NCI-H1105 (cell line): ENCODE results near the gene WDR72.
"Not testable (repeated sequence)": the region's sequence is repeated elsewhere in the genome, so short reads cannot be mapped to it uniquely, and the experiment has no call there.

Experiments
- DNase-seq: peaks from one replicate; lab custom pipeline; 2025; lab: John Stamatoyannopoulos, UW

The WDR72 gene

DNA sequence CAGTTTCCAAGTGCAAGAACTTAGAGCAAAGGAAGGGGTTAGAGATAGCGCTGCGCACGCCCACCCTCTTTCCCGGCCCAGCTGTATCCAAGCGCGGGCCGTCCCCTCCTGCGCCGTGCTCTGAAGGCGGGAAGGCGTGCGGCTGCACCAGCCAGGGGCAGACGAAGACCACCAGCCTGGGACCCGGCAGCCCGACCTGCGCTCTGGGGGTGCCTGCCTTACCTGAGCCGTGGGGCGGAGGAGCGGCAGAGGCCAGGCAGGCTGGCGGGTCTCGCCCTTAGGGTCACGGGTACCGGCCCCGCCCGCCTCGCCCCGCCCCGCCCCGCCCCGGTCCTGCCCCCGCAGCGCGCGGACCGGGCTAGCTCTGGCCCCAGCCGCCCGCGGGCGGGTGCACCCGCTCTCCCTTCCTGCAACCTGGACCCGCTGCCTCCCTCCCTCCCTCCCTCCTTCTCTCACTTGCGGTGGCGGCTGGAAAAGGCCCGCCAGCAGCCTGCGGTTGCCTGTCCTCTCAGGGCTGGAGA is at the start of gene WDR72:
WDR72 (minus strand) TSS at position 253 of the 521 bp plus-strand sequence. CDS start 26,514 bp downstream, outside the sequence.
- DNase-seq = no peak

DNA sequence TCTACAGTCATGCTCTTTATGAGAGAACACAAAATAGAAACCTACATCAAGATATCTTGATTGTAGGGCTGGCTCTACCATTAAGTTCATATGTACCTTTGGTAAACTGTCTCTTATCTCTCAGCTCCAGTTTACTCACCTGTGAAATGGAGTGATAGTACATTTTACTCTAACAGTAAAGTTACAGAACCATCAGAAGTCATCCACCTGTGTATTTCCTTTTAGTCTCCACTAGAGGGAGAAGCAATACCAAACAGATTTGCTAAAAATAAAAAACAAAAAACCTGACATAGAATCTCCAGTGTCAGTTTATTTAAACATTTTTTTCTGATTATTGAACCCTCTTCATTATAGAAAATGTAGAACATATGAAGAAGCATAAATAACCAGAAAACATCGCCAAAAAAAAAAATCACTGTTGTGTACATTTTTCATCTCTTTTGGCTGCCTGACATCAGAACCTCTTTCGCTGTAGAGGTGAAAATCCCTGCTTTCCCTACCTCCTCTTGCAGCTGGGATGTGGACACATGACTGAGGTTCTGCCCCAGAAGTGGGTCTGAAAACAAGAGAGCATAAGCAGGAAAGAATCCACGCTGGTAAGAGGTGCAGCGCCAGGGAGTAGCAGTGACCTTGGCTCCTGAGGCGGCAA is 48.7 kb upstream of the WDR72 start:
- DNase-seq = no peak

DNA sequence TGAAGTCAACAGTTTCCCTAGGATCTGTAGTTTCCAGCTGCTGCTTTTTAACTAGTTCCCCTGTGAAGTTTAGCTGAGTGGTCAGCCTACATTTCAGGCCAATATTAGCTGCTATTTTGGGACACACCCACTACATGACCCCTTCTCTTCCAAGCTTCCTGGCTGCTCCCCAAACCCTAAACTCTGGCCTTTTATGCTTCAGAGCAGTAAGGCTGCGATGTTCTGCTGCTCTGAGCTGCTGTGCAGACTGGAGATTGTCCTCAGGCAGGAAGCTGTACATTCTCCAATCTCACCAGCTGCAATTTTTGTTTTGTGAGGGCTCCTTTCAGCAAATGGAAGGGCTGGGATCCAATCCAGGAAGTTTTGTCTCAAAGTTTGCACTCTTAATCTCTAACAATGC is 48.0 kb upstream of the WDR72 start:
- no peak for DNase-seq

DNA sequence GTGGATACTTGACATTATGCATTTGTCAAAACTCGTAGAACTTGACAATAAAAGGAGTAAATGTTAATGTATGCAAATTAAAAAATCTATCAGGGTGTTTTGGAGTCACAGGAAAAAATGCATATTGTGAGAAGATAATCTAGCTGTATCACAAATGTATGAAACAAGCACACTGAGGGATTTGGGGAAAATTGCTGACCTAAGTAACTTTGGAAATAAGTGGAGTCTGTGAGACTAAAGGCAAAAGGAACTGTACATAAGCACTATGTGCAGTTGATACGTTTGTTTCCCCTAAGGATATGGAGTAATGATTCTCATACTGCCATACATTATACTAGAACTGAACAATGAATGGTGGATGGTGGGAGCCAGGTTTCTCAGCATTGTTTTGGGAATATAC is 43.2 kb upstream of the WDR72 start:
- DNase-seq = no peak

DNA sequence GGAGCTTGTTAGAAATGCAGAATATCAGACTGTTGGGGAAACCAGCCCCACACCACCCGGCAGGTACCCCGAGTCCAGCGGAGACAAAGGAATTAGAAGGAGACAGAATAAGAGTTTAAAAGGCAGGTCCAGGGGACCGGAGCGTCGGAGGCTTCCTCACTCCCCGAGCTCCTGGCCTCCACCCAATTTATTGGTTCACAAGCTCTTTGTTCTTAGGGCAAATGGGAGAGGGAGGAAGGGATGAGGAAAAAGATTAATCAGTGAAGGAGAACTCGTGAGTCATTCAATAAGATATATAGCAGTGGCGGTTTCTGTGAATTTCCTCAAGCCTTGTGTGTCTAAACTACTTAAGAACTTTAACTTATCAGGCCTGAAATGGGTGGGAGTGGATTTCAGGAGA is 32.1 kb upstream of the WDR72 start:
- no peak for DNase-seq

DNA sequence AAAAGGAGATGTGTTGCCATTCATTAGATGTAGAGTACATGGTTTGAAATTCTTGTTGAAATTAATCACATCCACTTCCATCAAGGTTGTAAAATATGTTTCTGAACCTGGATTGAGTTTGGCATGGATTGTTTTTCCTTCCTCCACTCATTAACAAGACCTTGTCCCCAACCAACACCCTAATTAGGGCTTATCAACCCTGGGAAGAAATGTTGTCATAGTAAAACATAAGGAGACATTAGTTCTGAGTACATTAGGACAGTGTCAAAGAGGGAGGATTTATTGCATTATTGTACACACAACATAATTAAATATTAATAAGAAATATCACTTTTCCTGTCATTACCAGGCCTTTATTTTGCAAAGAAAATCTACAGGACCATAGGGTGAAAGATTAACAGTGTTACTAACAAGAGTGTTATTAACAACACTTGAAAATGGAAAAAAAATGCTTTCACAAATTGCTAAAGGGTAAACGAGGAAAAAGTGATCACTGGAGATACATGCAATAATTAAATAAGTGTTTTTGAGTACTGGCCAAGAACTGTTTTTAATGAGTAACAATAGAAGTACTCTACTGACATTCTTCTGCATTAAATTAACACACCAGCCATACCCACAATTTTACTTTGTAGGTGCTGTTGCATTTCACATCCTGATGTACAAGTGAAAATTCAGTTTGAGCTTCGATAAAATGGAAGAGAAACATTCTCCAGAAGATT is 30.4 kb upstream of the WDR72 start:
- DNase-seq = no peak

DNA sequence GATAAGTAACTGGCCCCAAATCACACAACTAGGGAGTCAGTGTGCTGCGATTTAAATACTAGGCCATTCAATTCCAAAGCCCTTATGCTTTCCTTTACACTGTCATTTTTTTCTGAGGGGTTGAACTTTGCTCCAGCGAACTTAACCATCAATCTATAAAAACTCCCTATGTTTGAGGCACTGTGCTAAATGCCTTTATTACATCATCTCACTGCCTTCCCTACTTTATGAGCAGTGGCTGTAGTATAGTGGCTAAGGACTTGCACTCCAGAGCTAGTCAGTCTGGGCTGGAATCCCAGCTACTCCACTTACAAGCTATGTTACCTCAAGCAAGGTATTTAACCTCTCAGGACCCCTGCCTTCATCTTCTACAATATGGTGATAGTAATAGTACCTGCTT is 26.9 kb upstream of the WDR72 start:
- no peak for DNase-seq

DNA sequence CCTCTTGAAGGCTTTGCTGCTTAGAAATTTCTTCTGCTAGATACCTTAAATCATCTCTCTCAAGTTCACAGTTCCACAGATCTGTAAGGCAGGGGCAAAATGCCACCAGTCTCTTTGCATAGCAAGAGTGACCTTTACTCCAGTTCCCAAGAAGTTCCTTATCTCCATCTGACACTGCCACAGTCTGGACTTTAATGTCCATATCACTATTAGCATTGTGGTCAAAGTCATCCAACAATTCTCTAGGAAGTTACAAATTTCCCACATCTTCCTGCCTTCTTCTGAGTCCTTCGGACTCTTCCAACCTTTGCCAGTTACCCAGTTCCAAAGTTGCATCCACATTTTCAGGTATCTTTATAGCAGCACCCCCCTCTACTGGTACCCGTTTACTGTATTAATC is 25.8 kb upstream of the WDR72 start:
- not testable (repeated sequence) for DNase-seq

DNA sequence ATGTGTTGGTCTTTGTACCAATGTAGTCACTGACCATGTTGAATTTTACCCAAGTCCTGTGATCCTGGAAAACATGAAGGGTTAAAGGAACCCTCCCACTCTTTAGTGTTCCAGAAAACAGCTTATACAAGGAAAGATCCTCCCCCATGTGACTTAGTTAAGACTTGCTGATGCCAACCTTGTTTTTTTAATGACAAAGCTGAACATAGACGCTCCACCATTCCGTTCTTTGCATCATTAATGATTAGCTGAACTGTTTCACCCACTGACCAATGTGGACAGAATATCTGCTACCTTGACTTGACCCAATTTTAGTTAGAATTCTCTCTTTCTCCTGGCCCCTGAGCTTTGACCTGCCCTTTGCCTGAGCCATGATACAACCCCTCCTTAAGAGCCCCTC is 3.5 kb upstream of the WDR72 start:
- DNase-seq = no peak

DNA sequence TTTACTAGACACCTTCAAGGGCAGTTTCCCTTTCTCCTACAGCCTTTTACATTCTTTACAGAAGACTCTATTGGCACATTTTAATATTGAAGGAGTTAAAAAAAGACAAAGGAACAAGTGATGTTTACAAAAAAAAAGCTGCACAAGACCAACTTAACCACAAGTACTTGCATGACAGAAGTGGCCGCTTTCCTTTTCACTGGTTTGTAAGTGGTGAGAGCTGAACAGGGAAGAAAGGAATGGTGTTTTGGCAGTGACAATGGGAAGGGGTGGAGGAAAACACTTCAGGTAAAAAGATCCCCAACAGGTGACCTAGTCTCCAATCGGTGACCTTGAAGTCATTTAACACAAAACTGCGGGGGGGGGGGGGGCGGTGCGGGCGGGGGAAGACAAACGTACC is 1.1 kb downstream of the WDR72 start:
- DNase-seq = no peak

DNA sequence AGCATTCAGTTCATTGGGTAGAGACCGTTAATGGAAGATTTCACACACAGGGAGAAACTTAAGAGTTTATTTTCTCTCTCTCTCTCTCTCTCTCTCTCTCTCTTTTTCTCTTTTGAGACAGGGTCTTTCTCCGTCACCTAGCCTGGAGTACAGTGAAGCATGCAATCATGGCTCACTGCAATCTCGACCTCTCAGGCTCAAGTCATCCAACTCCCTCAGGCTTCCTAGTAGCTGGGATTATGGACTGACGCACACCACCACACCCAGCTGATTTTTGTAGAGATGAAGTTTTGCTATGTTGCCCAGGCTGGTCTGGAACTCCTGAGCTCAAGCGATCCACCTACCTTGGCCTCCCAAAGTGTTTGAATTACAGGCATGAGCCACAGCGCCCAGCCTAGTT is 1.6 kb downstream of the WDR72 start:
- no peak for DNase-seq

DNA sequence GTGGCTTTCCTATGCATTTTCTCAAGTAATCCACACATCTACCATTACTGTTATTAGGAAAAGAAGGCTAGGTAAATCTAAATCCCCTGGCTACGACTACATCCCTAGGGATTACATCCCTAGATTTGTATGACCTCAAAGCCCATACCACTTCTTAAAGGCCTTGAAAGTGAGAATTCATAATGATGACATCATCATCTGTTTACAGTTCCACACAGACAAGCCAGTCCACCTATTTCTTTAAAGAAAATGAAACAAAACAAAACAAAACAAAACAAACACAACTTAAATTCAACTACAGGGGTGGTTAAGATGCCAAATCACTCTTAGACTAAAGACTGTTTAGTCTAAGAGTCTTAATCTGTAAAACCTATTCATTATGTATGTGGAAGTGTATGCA is 5.7 kb downstream of the WDR72 start:
- DNase-seq = no peak

DNA sequence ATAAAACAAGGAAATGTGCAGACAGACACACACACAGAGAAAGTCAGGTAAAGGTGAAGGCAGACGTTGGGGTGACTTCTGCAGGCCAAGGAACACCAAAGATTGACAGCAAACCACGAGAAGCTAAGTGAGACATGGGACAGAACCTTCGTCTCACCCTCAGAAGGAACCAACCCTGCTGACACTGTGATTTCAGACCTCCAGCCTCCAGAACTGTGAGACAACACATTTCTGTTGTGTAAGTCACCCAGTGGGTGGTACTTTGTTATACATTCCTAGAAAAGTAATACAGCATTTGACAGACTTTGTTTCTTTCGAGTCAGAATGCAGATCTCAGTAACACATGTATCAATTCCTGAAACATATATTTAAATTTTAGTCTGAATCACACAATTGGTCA is 7.1 kb downstream of the WDR72 start:
- DNase-seq = no peak

DNA sequence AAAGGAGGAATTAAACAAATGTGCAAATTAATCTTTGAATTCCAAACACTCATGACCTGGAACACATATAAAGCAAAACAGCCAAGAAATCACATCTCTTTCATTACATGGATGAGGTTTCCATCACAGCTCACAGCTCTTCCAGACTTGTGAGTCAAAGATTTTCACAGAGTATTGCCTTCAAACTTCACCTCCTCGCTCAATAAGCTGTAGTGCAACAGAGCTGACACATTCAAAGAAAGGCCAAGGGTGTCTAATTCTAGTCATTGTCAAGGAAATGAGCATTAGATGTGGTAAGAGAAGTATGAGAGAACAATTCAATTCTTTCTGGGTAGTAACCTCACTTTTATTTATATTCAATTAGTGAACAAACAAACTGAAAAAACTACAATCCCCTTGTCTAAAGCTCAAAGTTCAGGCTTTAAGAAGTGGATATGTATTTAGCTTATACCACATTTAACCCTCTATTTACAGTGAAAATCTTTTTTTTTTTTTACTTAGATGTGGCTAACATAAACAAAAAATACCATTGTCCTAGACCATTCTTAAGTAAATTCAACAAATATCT is 11.9 kb downstream of the WDR72 start:
- DNase-seq = no peak

DNA sequence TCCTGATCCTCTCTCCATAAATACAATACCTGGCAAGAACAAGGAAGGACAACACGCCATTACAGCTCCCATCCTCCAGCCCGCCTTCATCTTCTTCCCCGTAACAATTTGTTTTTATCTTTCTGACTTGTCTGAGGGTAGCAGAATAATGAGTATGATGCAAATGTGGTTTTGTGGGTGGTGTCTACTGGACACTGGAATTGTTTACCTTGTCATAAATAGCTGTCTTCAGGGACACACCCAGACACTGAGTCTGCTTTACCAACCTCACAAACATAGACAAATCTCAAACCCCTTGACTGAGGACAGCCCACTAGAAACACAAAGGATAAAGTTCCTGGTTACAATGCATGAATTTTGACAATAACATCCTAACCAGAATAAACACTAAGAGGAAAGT is 13.4 kb downstream of the WDR72 start:
- no peak for DNase-seq

DNA sequence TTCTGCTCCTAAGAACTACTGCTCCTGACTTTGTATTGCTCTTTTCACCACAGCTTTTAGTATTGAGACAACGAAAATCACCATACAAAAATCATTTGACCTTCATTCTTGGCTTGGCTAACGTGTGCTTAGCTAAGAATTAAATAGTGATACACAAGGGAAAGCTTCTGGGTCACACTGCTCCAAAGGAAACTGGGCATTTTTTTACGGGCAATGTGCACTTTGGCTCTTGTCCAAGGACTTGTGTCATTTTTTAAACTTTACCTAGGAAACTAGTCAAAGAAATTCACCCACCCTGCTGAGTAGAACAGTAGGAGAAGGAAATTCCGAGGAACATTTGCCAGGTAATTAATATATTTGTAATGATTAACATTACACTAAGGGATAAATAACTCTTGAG is 19.8 kb downstream of the WDR72 start:
- no peak for DNase-seq

DNA sequence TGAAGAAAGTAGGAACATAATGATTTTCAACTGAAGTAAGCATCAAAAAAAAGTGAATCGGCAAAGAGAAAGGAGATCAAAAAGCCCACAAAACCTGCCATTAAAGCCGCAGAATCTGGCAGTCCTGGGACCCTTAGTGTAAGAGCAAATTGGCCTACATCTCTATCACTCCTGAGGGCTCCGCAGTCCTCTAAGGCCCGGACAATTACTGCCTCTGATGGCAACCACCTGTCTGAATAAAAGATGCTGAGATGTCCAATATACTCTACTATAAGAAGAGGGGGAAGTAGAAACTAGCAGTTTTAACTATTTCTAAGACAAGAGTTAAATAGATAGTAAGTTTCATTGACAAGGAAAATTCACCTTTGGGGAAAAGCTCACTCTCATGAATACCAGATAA is 20.3 kb downstream of the WDR72 start:
- DNase-seq = no peak

DNA sequence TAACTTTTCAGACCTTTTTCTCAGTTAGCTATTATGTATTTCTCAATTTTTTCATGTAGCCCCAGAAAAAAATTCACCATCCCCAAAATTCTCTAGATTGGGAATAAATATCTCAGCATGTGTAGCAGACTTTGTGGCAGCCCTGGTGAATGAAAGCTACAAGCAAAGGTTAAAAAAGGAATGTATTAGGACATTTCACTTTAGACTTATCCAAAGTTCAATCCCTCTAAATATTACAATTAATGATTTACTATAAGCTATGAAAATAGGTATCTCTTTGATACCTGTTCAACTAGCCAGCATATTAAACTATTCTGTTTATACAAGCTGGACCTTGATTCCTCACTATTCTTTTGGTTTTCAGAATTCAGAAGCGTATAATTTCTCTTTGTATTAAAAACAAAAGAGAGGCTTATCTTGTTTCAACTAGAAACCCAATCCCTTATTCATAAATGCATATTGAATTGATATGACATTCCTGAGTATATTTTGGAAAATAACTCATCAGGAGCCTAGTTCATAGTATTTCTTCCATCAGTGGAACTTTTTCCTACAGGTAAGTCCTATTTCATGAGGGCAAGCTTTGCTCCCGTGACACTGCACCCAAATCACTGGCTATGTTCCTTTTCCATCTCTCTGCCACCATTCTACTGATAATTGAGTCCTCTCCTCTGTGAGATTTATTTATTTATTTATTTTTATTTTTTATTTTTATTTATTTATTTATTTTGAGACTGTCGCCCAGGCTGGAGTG is 38.0 kb downstream of the WDR72 start:
- no peak for DNase-seq

DNA sequence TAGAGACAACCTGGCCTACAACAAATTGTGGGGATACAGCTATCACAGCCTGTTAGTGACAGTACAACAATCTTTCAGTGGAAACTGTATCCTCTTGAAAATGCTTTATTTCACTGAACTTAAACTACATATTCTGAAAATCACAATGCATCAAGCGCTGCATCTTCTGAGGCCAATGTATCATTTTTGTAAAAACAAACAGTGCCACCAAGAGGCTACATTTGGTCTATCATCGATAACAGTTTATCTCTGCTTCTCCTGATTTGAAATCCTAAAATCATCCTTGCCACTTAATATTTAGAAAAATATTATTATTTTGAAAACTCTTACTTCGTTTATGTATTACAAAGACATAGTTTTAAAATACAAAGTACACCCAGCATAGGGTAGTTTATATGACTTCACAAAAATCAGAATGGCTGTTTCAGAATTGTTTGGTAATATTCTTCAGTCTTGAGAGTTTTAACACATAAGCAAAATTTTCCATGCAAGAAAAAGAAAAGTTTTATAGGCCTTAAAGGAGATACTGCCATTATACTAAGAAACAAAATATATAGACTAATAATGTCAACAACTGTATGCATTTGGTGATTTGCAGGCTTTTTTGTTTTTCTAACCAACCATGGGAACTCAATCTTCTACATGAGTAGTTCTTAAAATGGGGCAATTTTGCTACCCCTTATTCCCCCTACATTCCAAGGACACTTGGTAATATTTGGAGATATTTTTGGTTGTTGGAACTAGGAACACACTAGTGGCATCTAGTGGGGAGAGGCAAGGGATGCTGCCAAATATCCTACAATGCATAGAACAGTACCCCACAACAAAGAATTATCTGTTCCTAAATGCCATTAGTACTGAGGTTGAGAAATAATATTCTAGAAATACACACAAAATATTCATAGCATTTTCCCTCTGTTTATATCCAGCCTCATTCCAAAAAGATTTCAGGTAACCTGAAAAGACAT is 42.3 kb downstream of the WDR72 start:
- DNase-seq = no peak

DNA sequence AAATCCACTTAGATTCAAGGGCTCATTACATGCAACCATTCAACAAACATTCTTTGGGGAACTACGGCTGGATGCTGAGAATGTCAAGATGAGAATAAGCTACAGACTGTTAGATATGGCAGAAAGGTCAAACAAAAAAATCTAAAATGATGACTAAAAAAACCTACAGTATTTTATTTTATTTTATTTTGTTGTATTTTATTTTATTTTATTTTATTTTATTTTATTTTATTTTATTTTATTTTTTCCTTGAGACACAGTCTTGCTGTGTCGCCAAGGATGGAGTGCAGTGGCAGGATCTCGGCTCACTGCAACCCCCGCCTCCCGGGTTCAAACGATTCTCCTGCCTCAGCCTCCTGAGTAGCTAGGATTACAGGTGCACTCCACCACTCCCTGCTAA is 46.2 kb downstream of the WDR72 start:
- DNase-seq = no peak

DNA sequence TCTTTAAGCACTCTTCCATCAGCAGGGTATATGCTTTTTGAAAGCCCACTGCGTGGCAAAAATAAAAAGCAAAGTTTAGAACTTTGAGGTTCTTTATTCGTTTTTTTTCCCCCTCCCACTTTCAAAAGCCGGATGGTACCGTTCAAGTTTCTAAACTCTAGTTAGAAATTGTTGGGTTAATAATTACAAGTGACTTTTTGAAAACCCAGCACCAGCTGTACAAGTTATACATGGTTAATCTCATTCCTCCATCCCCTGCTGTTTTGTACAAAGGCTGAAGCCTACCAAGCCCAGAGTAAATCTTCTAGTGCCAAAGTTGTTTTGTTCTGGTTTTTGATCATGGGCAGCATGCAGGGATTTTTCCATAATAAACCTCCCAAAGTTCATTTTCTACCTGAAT is 48.6 kb downstream of the WDR72 start:
- no peak for DNase-seq

DNA sequence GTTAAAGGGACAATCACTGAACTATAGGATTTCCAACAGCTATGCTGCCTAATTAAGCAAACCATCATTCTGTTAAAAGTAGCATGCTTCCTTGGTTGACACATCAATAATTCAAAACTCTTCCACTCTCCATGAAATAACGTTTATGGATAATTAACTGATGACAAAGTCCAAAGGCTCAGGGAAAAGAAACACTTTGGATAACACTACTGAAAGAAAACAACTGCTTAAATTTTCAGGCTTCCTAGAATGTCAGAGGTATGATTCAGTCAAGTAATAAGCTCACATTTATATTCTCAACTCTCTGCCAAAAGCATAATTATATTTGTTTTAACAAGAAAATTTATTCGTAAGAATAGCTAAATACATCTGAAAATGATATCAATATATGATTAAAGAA is 49.6 kb downstream of the WDR72 start:
- no peak for DNase-seq
